SU-DHL-6 (cell line): Measurements from ENCODE around the gene ADNP.

ENCODE experiments used
- H2AFZ ChIP-seq: fragments of 200-600 bp; sonication (generic); 2 replicates; pipeline ENCODE4 v1.6.1; 2014; ENCODE audit warnings: low read depth, mild to moderate bottlenecking, moderate library complexity, mixed read lengths, antibody characterized with exemption, low read length; ENCODE audit not compliant: severe bottlenecking
- H3F3A ChIP-seq: fragments of 200-600 bp; shearing (Covaris generic); 2 replicates; pipeline ENCODE4 v1.6.0; 2016; ENCODE audit warnings: antibody characterized with exemption, mild to moderate bottlenecking; ENCODE audit not compliant: insufficient read depth
- H3K27ac ChIP-seq: fragments of 200-600 bp; sonication (generic); 2 replicates; pipeline ENCODE4 v1.5.1; 2016; ENCODE audit warnings: low read depth, mild to moderate bottlenecking, low read length, moderate library complexity, mixed read lengths
- H3K27me3 ChIP-seq: fragments of 200-600 bp; sonication (generic), shearing (Covaris generic); 2 replicates; pipeline ENCODE4 v1.6.0; 2014; ENCODE audit warnings: mild to moderate bottlenecking, low read length
- H3K36me3 ChIP-seq: fragments of 200-600 bp; sonication (generic); 2 replicates; pipeline ENCODE4 v1.6.1; 2014; ENCODE audit warnings: mild to moderate bottlenecking, low read length, mixed read lengths
- H3K4me2 ChIP-seq: fragments of 300-600, 200-600 bp; shearing (Covaris generic), sonication (generic); 2 replicates; pipeline ENCODE4 v1.6.0; 2014; ENCODE audit warnings: low read length, low read depth, mild to moderate bottlenecking; ENCODE audit not compliant: poor library complexity, severe bottlenecking
- H3K4me3 ChIP-seq: fragments of 200-600 bp; sonication (generic); 2 replicates; pipeline ENCODE4 v1.5.1; 2014; ENCODE audit warnings: antibody characterized with exemption, low read length, mild to moderate bottlenecking, mixed read lengths; ENCODE audit not compliant: insufficient read depth, poor library complexity, severe bottlenecking
- H3K79me2 ChIP-seq: fragments of 200-600 bp; sonication (generic); 2 replicates; pipeline ENCODE4 v1.6.1; 2014; ENCODE audit warnings: mild to moderate bottlenecking, low read length, moderate library complexity; ENCODE audit not compliant: insufficient read depth
- H3K9ac ChIP-seq: fragments of 200-600 bp; sonication (generic); 2 replicates; pipeline ENCODE4 v1.7.0; 2014; ENCODE audit warnings: mild to moderate bottlenecking, low read length
- H3K9me2 ChIP-seq: fragments of 200-600 bp; sonication (generic); replicated peaks from 2 replicates; pipeline ENCODE4 v1.6.1; 2014; ENCODE audit warnings: low read length; ENCODE audit not compliant: insufficient read depth
- H3K9me3 ChIP-seq: fragments of 200-600 bp; sonication (generic); 2 replicates; pipeline ENCODE4 v1.6.1; 2014; ENCODE audit warnings: low read length, mixed read lengths; ENCODE audit not compliant: insufficient read depth
- H4K20me1 ChIP-seq: fragments of 200-600 bp; sonication (generic); 2 replicates; pipeline ENCODE4 v1.6.1; 2014; ENCODE audit warnings: low read depth, mild to moderate bottlenecking, antibody characterized with exemption, low read length, moderate library complexity, mixed read lengths
- CTCF ChIP-seq: fragments of 200-600 bp; sonication (generic); IDR thresholded peaks from one replicate; pipeline ENCODE4 v1.5.1; 2017; ENCODE audit warnings: antibody characterized with exemption, mild to moderate bottlenecking, low read length, moderate library complexity; ENCODE audit not compliant: insufficient read depth, poor library complexity, severe bottlenecking
- EZH2phosphoT487 ChIP-seq: fragments of 200-600 bp; sonication (generic), shearing (Covaris generic); conservative IDR thresholded peaks from 2 replicates; pipeline ENCODE4 v1.6.1; 2018; ENCODE audit warnings: mild to moderate bottlenecking, antibody characterized with exemption, low read length, moderate library complexity, mixed read lengths

Gene ADNP

DNA sequence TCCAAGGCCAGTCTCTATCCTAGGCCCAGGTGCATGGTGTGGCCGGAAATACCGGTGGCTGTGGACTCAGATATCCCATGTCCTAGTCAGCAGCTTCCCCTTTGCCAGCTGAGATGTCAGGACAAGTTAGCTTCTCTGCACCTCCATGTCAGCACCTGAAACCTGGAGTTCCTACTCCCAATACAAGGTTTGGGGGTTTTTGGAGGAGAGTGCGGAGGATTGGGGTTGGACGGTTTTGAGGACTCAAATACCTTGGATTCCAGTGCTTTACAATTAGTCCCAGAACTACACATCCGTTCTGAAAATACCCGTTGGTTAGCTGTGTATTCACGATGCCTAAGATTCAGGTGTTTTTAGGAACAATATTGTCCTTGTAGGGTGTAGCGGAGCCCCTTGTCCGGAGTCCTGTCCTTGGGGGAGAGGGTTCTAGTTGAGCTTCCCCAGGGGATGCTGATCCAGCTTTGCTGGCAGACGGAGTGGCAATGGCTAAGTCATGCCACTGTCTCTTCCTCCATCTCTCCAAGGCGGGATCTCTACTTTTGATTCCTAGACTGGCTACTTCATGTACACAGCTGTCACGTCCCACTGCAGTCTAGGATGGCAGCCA, 45.0 kb downstream of the ADNP start:
- TF ChIP-seq CTCF: no peak
- TF ChIP-seq EZH2phosphoT487: no peak
- Histone ChIP-seq H3K4me3 (no peak overlapping the region), H3K27ac (no peak overlapping the region), H2AFZ (no peak overlapping the region), H3K9me3 (no peaks in the 10 kb centered on the region), H3K4me2 (no peak overlapping the region), H3K27me3 (no peaks in the 10 kb centered on the region), H3K79me2 (no peaks in the 10 kb centered on the region), H3K36me3 (peaks cover 4% of the 10 kb centered on the region; the same call in 1 of the 2 replicates), H3K9me2 (no peaks in the 10 kb centered on the region), H3F3A (peaks cover 43% of the 10 kb centered on the region), H4K20me1 (no peaks in the 10 kb centered on the region), H3K9ac (no peak overlapping the region)

- H3K9me2 ChIP-seq: no peaks in the 10 kb centered on the region
- H3K4me3 ChIP-seq: no peak overlapping the region
- no peaks in the 10 kb centered on the region for H4K20me1 ChIP-seq
- no peaks in the 10 kb centered on the region for H3K79me2 ChIP-seq
- peaks cover 4% of the 10 kb centered on the region; the same call in 1 of the 2 replicates for H3K36me3 ChIP-seq
- peaks cover 38% of the 10 kb centered on the region for H3F3A ChIP-seq
- no peak overlapping the region for H3K4me2 ChIP-seq
- no peak overlapping the region for H3K27ac ChIP-seq
- TF ChIP-seq CTCF (no peak), EZH2phosphoT487 (no peak)
- no peaks in the 10 kb centered on the region for H3K9me3 ChIP-seq
- H3K27me3 ChIP-seq: no peaks in the 10 kb centered on the region
- no peak overlapping the region for H2AFZ ChIP-seq
- H3K9ac ChIP-seq: no peak overlapping the region
Observed at GRCh38 chr20:50885781-50886180, 45.5 kb downstream of the ADNP start.

DNA sequence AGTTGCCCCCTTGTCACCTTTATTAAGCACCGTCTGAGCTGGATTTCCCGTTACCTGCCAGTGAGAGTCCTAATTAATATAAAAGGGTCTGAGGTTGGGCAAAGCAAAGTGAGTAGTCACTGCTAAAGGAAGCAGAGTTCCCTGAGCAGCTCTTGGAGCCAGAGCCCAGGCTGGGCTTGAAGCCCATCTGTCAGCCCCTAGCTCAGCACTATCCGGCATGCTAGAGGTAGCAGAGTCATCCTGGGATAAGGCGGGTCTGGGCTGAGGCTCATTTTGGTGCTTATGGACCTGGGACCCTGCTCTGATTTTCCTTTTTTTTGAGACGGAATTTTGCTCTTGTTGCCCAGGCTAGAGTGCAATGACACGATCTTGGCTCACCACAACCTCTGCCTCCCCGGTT, 46.2 kb downstream of the ADNP start:
- TF ChIP-seq CTCF: no peak
- H3K79me2 ChIP-seq: no peaks in the 10 kb centered on the region
- H3K27me3 ChIP-seq: no peaks in the 10 kb centered on the region
- H3F3A ChIP-seq: peaks cover 31% of the 10 kb centered on the region
- H3K4me2 ChIP-seq: no peak overlapping the region
- no peak overlapping the region for H3K4me3 ChIP-seq
- no peak overlapping the region for H3K9ac ChIP-seq
- H3K9me2 ChIP-seq: no peaks in the 10 kb centered on the region
- no peaks in the 10 kb centered on the region for H3K9me3 ChIP-seq
- no peak overlapping the region for H2AFZ ChIP-seq
- no peak overlapping the region for H3K27ac ChIP-seq
- H3K36me3 ChIP-seq: peaks cover under 1% of the 10 kb centered on the region; the same call in 1 of the 2 replicates
- no peaks in the 10 kb centered on the region for H4K20me1 ChIP-seq
